Mucosa of stomach (tissue), 1 donor: ENCODE data around the gene DENND2D.

Source experiments
- H3K27me3 ChIP-seq: one replicate; pipeline ENCODE4 v1.7.0; 2013; ENCODE audit warnings: mild to moderate bottlenecking, low read length; ENCODE audit not compliant: control insufficient read depth, insufficient read depth
- H3K36me3 ChIP-seq: one replicate; pipeline ENCODE4 v1.7.0; 2013; ENCODE audit warnings: low read length; ENCODE audit not compliant: control insufficient read depth, insufficient read depth
- H3K4me1 ChIP-seq: one replicate; pipeline ENCODE4 v1.7.0; 2013; ENCODE audit warnings: mild to moderate bottlenecking, low read length; ENCODE audit not compliant: control insufficient read depth, insufficient read depth
- H3K4me3 ChIP-seq: one replicate; pipeline ENCODE4 v1.7.0; 2013; ENCODE audit warnings: low read length
- H3K9ac ChIP-seq: one replicate; pipeline ENCODE4 v1.7.0; 2013; ENCODE audit warnings: mild to moderate bottlenecking, low read length, moderate library complexity
- H3K9me3 ChIP-seq: one replicate; pipeline ENCODE4 v1.7.0; 2013; ENCODE audit warnings: mild to moderate bottlenecking, low read length, moderate library complexity; ENCODE audit not compliant: control insufficient read depth
- donor health status: Pancreatic carcinoma.

DENND2D gene

GRCh38 chr1:111148376-111148881 lies 52.0 kb downstream of the DENND2D start:
- Histone ChIP-seq H3K36me3 (no peaks in the 10 kb centered on the region), H3K9ac (no peak overlapping the region), H3K4me3 (no peak overlapping the region), H3K4me1 (no peaks in the 10 kb centered on the region), H3K27me3 (no peaks in the 10 kb centered on the region), H3K9me3 (no peaks in the 10 kb centered on the region)

GRCh38 chr1:111147948-111148347 lies 52.5 kb downstream of the DENND2D start:
- no peaks in the 10 kb centered on the region for H3K36me3 ChIP-seq
- H3K4me3 ChIP-seq: no peak overlapping the region
- no peak overlapping the region for H3K9ac ChIP-seq
- H3K27me3 ChIP-seq: no peaks in the 10 kb centered on the region
- no peaks in the 10 kb centered on the region for H3K9me3 ChIP-seq
- no peaks in the 10 kb centered on the region for H3K4me1 ChIP-seq

- no peak overlapping the region for H3K9ac ChIP-seq
- H3K27me3 ChIP-seq: no peaks in the 10 kb centered on the region
- H3K4me1 ChIP-seq: peaks cover 11% of the 10 kb centered on the region
- no peak overlapping the region for H3K4me3 ChIP-seq
- no peaks in the 10 kb centered on the region for H3K36me3 ChIP-seq
- H3K9me3 ChIP-seq: no peaks in the 10 kb centered on the region
These were observed 54.3 kb downstream of the DENND2D start for GRCh38 chr1:111145963-111146768.

GRCh38 chr1:111145542-111145941 lies 54.9 kb downstream of the DENND2D start:
- Histone ChIP-seq H3K36me3 (no peaks in the 10 kb centered on the region), H3K27me3 (no peaks in the 10 kb centered on the region), H3K9ac (no peak overlapping the region), H3K9me3 (no peaks in the 10 kb centered on the region), H3K4me1 (peaks cover 16% of the 10 kb centered on the region), H3K4me3 (no peak overlapping the region)

GRCh38 chr1:111142356-111142975 lies 58.0 kb downstream of the DENND2D start:
- peaks cover 16% of the 10 kb centered on the region for H3K4me1 ChIP-seq
- no peaks in the 10 kb centered on the region for H3K27me3 ChIP-seq
- H3K4me3 ChIP-seq: no peak overlapping the region
- H3K36me3 ChIP-seq: no peaks in the 10 kb centered on the region
- no peak overlapping the region for H3K9ac ChIP-seq
- H3K9me3 ChIP-seq: no peaks in the 10 kb centered on the region

GRCh38 chr1:111141245-111142220 lies 58.9 kb downstream of the DENND2D start:
- Histone ChIP-seq H3K9ac (peak overlapping the region; percentile 91), H3K4me1 (peaks cover 16% of the 10 kb centered on the region), H3K9me3 (no peaks in the 10 kb centered on the region)

GRCh38 chr1:111140680-111140967 lies 59.8 kb downstream of the DENND2D start:
- H3K4me3 ChIP-seq: peak overlapping the region; percentile 48
- H3K9me3 ChIP-seq: no peaks in the 10 kb centered on the region
- H3K9ac ChIP-seq: peak overlapping the region; percentile 91
- no peaks in the 10 kb centered on the region for H3K36me3 ChIP-seq
- peaks cover 16% of the 10 kb centered on the region for H3K4me1 ChIP-seq
- no peaks in the 10 kb centered on the region for H3K27me3 ChIP-seq

More at GRCh38 chr1:111141245-111142220, 58.9 kb downstream of the DENND2D start:
- Histone ChIP-seq H3K4me3 (peak overlapping the region; percentile 48), H3K27me3 (no peaks in the 10 kb centered on the region), H3K36me3 (no peaks in the 10 kb centered on the region)

- peak within 1 kb of the TSS; percentile 91 for H3K9ac ChIP-seq
- H3K4me3 ChIP-seq: peak within 1 kb of the TSS; percentile 48
- no peaks in the 10 kb centered on the region for H3K9me3 ChIP-seq
- no peaks in the 10 kb centered on the region for H3K36me3 ChIP-seq
- no peaks in the 10 kb centered on the region for H3K27me3 ChIP-seq
- peaks cover 16% of the 10 kb centered on the region for H3K4me1 ChIP-seq
These were observed 60.3 kb downstream of the DENND2D start, which contains the start of the genes CEPT1 and DRAM2 for GRCh38 chr1:111139956-111140679. CEPT1 (plus strand) TSS chr1:111140223; CDS start chr1:111147715, 7,492 bp downstream. DRAM2 (minus strand) TSS chr1:111140093; CDS start chr1:111131554, 8,539 bp downstream.

GRCh38 chr1:111139324-111139955 lies 61.0 kb downstream of the DENND2D start:
- Histone ChIP-seq H3K4me1 (peaks cover 16% of the 10 kb centered on the region), H3K9ac (peak overlapping the region; percentile 91), H3K9me3 (no peaks in the 10 kb centered on the region), H3K36me3 (no peaks in the 10 kb centered on the region), H3K4me3 (peak overlapping the region; percentile 48), H3K27me3 (no peaks in the 10 kb centered on the region)
